CD4-positive, alpha-beta T cell (primary cell): Measurements from ENCODE around the gene ABL1. TPM values are rescaled to one million over a fixed set of nuclear protein-coding genes. Genes with fewer than 3 reads are reported as not detected.

Source experiments
- ATAC-seq: fragments of 200-7000 bp; cut with Tn5 transposase; one replicate; pipeline ENCODE4 v1.10.0; 2022; ENCODE audit warnings: mild to moderate bottlenecking; ENCODE audit not compliant: poor library complexity
- CTCF ChIA-PET: fragments of 350-600 bp; sonication (Branson Sonifier 250); formaldehyde crosslinking; loops from one replicate; lab custom pipeline; 2021; ENCODE audit warnings: antibody characterized with exemption, inconsistent platforms; lab: Charles Lee
- POLR2A ChIA-PET: fragments of 350-600 bp; sonication (Branson Sonifier 250); formaldehyde crosslinking; loops from one replicate; lab custom pipeline; 2021; ENCODE audit warnings: antibody characterized with exemption, inconsistent platforms; lab: Charles Lee
- DNase-seq, 14 experiments: peaks; one replicate each; pipeline ENCODE4 v3.0.0-alpha.2; 2013 to 2020; ENCODE audit warnings: mixed read lengths in 2 of 14
- H3K27ac ChIP-seq, 2 donors: one replicate each; pipeline versions ENCODE4 v1.5.1 to v1.7.0; 2013; ENCODE audit warnings: low read length in 2 of 2, low read depth in 1 of 2, mild to moderate bottlenecking in 1 of 2
- H3K27me3 ChIP-seq, 2 experiments: 1 replicate in 1 of 2; 2 replicates in 1 of 2; pipeline versions ENCODE4 v1.6.1 to v1.7.0; 2013; ENCODE audit warnings: low read length in 2 of 2, control low read depth in 1 of 2, mild to moderate bottlenecking in 1 of 2, moderate library complexity in 1 of 2; ENCODE audit not compliant: insufficient read depth in 2 of 2, control insufficient read depth in 1 of 2
- H3K36me3 ChIP-seq: one replicate; pipeline ENCODE4 v1.6.1; 2013; ENCODE audit warnings: low read length, control low read depth; ENCODE audit not compliant: insufficient read depth
- H3K4me1 ChIP-seq: one replicate; pipeline ENCODE4 v1.6.1; 2013; ENCODE audit warnings: low read length, control low read depth; ENCODE audit not compliant: insufficient read depth
- H3K4me3 ChIP-seq: one replicate; pipeline ENCODE4 v1.5.1; 2013; ENCODE audit warnings: mild to moderate bottlenecking, low read length, moderate library complexity
- H3K9me3 ChIP-seq, 2 experiments: 1 replicate in 1 of 2; 2 replicates in 1 of 2; pipeline versions ENCODE4 v1.6.1 to v1.7.0; 2013; ENCODE audit warnings: low read length in 2 of 2, mild to moderate bottlenecking in 2 of 2, control low read depth in 1 of 2, moderate library complexity in 1 of 2; ENCODE audit not compliant: control insufficient read depth in 1 of 2, insufficient read depth in 1 of 2
- H3K27ac Mint-ChIP-seq: one replicate; pipeline ENCODE4 v1.8.0; 2020; ENCODE audit warnings: mixed read lengths
- H3K27me3 Mint-ChIP-seq: one replicate; pipeline ENCODE4 v1.8.0; 2021; ENCODE audit warnings: mixed read lengths
- H3K36me3 Mint-ChIP-seq: one replicate; pipeline ENCODE4 v1.8.0; 2021; ENCODE audit warnings: low read depth, mixed read lengths
- H3K4me1 Mint-ChIP-seq: one replicate; pipeline ENCODE4 v1.8.0; 2021; ENCODE audit warnings: low read depth, mixed read lengths
- H3K4me3 Mint-ChIP-seq: one replicate; pipeline ENCODE4 v1.8.0; 2020; ENCODE audit warnings: mild to moderate bottlenecking, mixed read lengths
- H3K9me3 Mint-ChIP-seq: one replicate; pipeline ENCODE4 v1.8.0; 2020; ENCODE audit warnings: mixed read lengths
- CTCF ChIP-seq: fragments of 200-600 bp; IDR thresholded peaks from one replicate; pipeline ENCODE4 v1.8.0; 2022; ENCODE audit warnings: antibody characterized with exemption, mild to moderate bottlenecking
- intact Hi-C, 2 experiments: fragments of 100-400 bp; cut with DNase I in 1 of 2; cut with micrococcal nuclease in 1 of 2; formaldehyde crosslinking; loops; one replicate each; pipeline versions ENCODE4 v1.15.1 to v1.9.0; 2023 to 2025; cut with DNase I, micrococcal nuclease
- total RNA-seq, 174 experiments: library from RNA in 2 of 174; stranded (reverse) in 2 of 174; gene quantifications; one replicate each; pipeline ENCODE4 v1.2.3 and lab custom pipeline; 2021 to 2026

Gene ABL1
- total RNA-seq, 2 experiments from 2014 or later, result 29.8 to 33.7 TPM

GRCh38 chr9:130935648-130936271 is 100.7 kb downstream of the ABL1 start:
- Mint-ChIP-seq H3K4me1 (peaks cover 4% of the 10 kb centered on the region), H3K9me3 (no peaks in the 10 kb centered on the region), H3K36me3 (no peaks in the 10 kb centered on the region), H3K27ac (no peak overlapping the region), H3K27me3 (peaks cover 69% of the 10 kb centered on the region), H3K4me3 (no peak overlapping the region)
- Histone ChIP-seq H3K27ac (no peak overlapping the region), H3K4me1 (peaks cover 6% of the 10 kb centered on the region), H3K4me3 (no peak overlapping the region), H3K27me3 (peaks cover 46 to 78% of the 10 kb centered on the region in 2 experiments), H3K36me3 (no peaks in the 10 kb centered on the region), H3K9me3 (peaks cover 0 to 15% of the 10 kb centered on the region in 2 experiments)
- CTCF ChIA-PET, result no interaction called here
- ATAC-seq (no peak), DNase-seq (no peak)
- POLR2A ChIA-PET, result no interaction called here
- no peak for TF ChIP-seq CTCF
- intact Hi-C loops, result no loop called here

- Mint-ChIP-seq H3K4me3 (no peak overlapping the region), H3K4me1 (peaks cover 9% of the 10 kb centered on the region), H3K27me3 (peaks cover 76% of the 10 kb centered on the region), H3K27ac (no peak overlapping the region), H3K36me3 (no peaks in the 10 kb centered on the region), H3K9me3 (no peaks in the 10 kb centered on the region)
- CTCF ChIA-PET, result no interaction called here
- Histone ChIP-seq H3K27me3 (peaks cover 53 to 85% of the 10 kb centered on the region in 2 experiments), H3K36me3 (no peaks in the 10 kb centered on the region), H3K27ac (no peak overlapping the region), H3K4me1 (peaks cover 11% of the 10 kb centered on the region), H3K9me3 (peaks cover 0 to 15% of the 10 kb centered on the region in 2 experiments), H3K4me3 (no peak overlapping the region)
- TF ChIP-seq CTCF, result no peak
- intact Hi-C loops, result no loop called here
- DNase-seq (no peak), ATAC-seq (no peak)
- POLR2A ChIA-PET, result no interaction called here
Observed at GRCh38 chr9:130936285-130937117, 101.4 kb downstream of the ABL1 start.

Other genes starting within 250 kb of the ABL1 start
- gene PRDM12, start 170.7 kb upstream of the ABL1 start, total RNA-seq, result under 1 TPM in 1 of 2 experiments, not detected in 1; 0.14 TPM
- 10 to 100 TPM; 49.2 to 50.2 TPM for gene EXOSC2, start 141.5 kb upstream of the ABL1 start, total RNA-seq
- gene QRFP, start 61.6 kb downstream of the ABL1 start, total RNA-seq, result not detected
- not detected for gene FIBCD1, start 104.0 kb downstream of the ABL1 start, total RNA-seq
- 1 to 10 TPM in 1 of 2 experiments, under 1 TPM in 1; 0.66 to 1.7 TPM for gene LAMC3, start 173.9 kb downstream of the ABL1 start, total RNA-seq